A549 treated with CORT108297 at 1 μM for 4 hours (cell line): Measurements from ENCODE around the gene ZNF839. TPM values are rescaled to one million over a fixed set of nuclear protein-coding genes. Genes with fewer than 3 reads are reported as not detected.

Experiments
- total RNA-seq: library from RNA; stranded (reverse); fragments of 200-300 nt; extraction: Qiagen RNA extraction; gene quantifications from 5 replicates; pipeline ENCODE4 v1.2.3, GENCODE V29; 2022

Gene ZNF839
- total RNA-seq, result 5.9 to 6.8 TPM (median 6.3 TPM) in 5 replicates

DNA sequence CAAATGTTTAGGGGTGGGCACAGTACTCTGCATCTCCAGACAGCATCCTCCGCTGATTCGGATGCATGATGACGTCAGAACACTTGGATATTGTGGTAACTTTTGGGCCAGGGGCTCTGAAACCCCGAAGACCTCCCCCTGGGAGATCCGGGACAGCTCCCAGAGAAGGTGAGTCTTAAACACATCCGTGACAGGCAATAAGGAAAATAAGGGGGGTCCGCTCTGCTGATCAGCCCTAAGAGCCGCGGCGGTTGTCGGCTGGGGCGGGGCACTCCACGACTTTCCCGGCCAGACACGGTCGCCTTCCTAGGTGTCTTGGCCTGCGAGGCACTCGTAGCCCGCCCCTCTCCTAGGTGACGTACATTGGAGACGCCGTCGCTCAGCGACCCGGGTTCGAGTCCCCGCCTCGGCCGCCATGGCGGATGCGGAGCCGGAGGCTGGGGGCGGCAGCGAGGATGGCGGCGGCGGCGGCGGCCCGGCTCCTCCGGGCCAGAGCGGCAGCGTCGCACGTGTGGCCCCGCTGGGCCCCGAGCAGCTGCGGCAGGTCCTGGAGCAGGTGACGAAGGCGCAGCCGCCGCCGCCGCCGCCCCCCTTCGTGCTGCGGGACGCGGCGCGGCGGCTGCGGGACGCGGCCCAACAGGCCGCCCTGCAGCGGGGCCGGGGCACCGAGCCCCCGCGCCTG is at the start of gene ZNF839:
Gene ZNF839 (plus strand): TSS at position 396 of the 682 bp plus-strand sequence. CDS start 20 bp downstream, at position 416.

DNA sequence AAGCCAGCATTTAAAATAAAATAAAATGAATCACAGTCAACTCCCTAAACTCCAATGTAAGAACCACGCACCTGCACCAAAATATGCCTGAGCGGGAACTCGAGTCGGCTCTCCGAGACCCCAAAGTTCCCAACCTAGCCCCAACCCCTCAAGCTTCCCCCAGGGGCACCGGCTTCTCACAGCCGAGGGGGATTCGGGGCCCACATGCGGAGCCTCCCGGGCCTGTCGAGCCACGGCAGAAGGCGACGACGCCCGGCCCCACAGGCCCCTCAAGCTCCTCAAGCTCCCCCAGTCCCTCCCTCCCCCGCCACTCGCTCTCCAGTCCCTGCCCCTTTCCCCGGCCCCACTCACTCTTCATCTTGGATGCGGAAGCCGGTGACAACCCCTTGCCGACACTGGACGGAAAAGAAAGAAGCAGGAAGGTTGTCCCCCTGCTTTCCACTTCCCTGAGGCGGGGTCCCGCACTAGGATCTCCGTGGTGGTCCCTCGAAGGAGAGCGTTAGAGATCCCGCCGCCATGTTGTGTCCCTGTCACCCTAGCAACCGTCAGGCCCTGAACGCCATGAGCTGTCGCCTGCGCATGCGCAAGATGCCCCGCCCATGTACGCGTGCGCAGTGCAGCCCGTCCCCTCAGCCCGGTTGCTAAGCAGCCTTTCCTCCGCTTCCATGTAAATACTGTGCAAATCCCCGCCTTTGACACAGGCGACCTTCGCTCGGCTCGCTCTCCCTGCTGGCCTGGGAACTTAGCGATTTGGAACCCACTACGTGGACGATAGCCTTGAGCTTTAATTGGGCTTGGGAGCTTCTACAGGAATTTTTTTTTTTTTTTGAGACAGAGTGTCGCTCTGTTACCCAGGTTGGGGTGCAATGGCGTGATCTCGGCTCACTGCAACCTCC is 14.7 kb upstream of the ZNF839 start, which contains the start of gene MOK:
Gene MOK (minus strand): TSS at position 554 of the 896 bp plus-strand sequence. CDS start 196 bp downstream, at position 358.

DNA sequence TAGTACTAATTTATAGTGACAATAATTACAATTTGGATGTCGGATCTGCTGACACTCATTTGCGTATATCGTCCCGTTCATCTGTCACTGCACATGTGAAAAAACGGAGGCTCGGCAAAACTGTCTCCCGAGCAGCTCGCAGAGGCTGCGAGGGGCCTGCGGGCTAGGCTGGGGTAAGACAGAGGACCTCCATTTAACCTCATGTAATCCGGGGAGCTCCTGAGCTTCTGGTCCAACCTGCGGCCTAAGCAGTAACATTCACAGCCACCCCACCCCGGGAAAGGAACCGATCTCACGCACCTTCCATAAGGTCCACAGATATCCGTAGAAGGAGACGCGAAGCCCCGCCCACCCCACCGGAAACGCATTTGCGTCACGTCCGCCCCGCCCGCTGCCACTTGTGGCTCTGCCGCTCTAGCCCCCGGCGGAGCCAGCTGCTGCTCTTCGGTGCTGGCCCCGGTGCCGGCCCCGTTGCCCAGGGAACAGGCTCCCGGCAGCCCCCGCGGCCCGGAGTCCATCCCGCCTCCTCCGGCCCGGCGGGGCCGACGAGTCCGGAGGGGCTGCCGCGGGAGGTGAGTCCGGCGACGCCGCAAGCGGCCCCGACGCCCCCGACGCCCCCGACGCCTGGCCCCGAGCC is 43.1 kb downstream of the ZNF839 start, which contains the start of the genes CINP and TECPR2:
Gene CINP (minus strand): TSS at position 346 of the 637 bp plus-strand sequence. CDS start 39 bp downstream, at position 307.
Gene TECPR2 (plus strand): TSS at position 397 of the 637 bp plus-strand sequence. CDS start 13,781 bp downstream, outside the sequence.

Other genes with a start within 250 kb of the ZNF839 start
- gene HSP90AA1, start 232.7 kb upstream of the ZNF839 start, total RNA-seq, result 720 to 1,265 TPM (median 801 TPM) in 5 replicates
- 19.7 to 22.7 TPM (median 21.4 TPM) in 5 replicates for gene WDR20, start 179.8 kb upstream of the ZNF839 start, total RNA-seq
- 23.3 to 26.3 TPM (median 25.2 TPM) in 5 replicates for gene MOK, start 14.6 kb upstream of the ZNF839 start, total RNA-seq
- gene CINP, start 43.1 kb downstream of the ZNF839 start, total RNA-seq, result 55.5 to 69.6 TPM (median 56.2 TPM) in 5 replicates
- gene TECPR2, start 43.2 kb downstream of the ZNF839 start, total RNA-seq, result 5.3 to 9.9 TPM (median 7.0 TPM) in 5 replicates
- gene ANKRD9, start 190.0 kb downstream of the ZNF839 start, total RNA-seq, result 4.4 to 13.9 TPM (median 11.5 TPM) in 5 replicates